IgD-negative memory B cell (primary cell): ENCODE data around the gene CD200. TPM values are rescaled to one million over a fixed set of nuclear protein-coding genes. Genes with fewer than 3 reads are reported as not detected.

ENCODE experiments used
- H3K27ac Mint-ChIP-seq, 3 donors: one replicate each; pipeline ENCODE4 v1.8.0; 2020 to 2022; ENCODE audit warnings: mild to moderate bottlenecking in 3 of 3, mixed read lengths in 3 of 3, moderate library complexity in 1 of 3
- H3K27me3 Mint-ChIP-seq: one replicate; pipeline ENCODE4 v1.8.0; 2021; ENCODE audit warnings: mixed read lengths
- H3K36me3 Mint-ChIP-seq: one replicate; pipeline ENCODE4 v1.8.0; 2020; ENCODE audit warnings: mild to moderate bottlenecking, mixed read lengths
- H3K4me1 Mint-ChIP-seq, 3 donors: one replicate each; pipeline ENCODE4 v1.8.0; 2020 to 2022; ENCODE audit warnings: mixed read lengths in 3 of 3, mild to moderate bottlenecking in 1 of 3
- H3K4me3 Mint-ChIP-seq, 4 donors: one replicate each; pipeline ENCODE4 v1.8.0; 2020 to 2022; ENCODE audit warnings: mild to moderate bottlenecking in 4 of 4, mixed read lengths in 4 of 4, moderate library complexity in 3 of 4
- H3K9me3 Mint-ChIP-seq, 3 donors: one replicate each; pipeline ENCODE4 v1.8.0; 2020 to 2021; ENCODE audit warnings: mixed read lengths in 3 of 3, mild to moderate bottlenecking in 1 of 3
- polyA plus RNA-seq: library from polyadenylated mRNA; unstranded; fragments of 300-500 nt; fragmentation: Illumina TruSeq; gene quantifications from one replicate; pipeline ENCODE4 v1.2.3, GENCODE V29; 2021

The CD200 gene
- polyA plus RNA-seq, 1 donor from 2014 or later = 40.9 TPM

DNA sequence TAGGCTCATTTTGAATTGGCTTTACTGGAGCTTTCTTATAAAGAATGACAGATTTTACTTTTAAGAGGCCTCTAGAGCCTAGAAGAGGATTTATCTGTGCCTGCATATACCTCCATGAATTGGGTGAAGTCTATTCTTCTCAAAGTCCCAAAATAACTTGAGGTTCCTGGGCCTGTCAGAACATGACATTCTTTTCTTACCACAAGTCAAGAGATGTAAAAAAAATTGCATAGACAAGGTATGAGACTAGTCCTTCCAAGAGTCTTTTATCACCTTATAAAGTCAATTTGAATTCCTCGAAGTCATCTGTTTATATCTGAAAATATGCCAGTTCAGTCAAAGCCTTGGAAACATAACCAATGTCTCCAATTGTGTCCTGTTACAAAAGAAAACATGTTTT is 17.2 kb upstream of the CD200 start:
- peaks cover 3% of the 10 kb centered on the region for H3K36me3 Mint-ChIP-seq
- H3K4me3 Mint-ChIP-seq = no peak overlapping the region
- H3K4me1 Mint-ChIP-seq = peaks cover 0 to 6% (median 4%) of the 10 kb centered on the region in 3 donors
- no peaks in the 10 kb centered on the region for H3K27me3 Mint-ChIP-seq
- no peak overlapping the region for H3K27ac Mint-ChIP-seq
- H3K9me3 Mint-ChIP-seq = peaks cover 3 to 5% (median 5%) of the 10 kb centered on the region in 3 donors

DNA sequence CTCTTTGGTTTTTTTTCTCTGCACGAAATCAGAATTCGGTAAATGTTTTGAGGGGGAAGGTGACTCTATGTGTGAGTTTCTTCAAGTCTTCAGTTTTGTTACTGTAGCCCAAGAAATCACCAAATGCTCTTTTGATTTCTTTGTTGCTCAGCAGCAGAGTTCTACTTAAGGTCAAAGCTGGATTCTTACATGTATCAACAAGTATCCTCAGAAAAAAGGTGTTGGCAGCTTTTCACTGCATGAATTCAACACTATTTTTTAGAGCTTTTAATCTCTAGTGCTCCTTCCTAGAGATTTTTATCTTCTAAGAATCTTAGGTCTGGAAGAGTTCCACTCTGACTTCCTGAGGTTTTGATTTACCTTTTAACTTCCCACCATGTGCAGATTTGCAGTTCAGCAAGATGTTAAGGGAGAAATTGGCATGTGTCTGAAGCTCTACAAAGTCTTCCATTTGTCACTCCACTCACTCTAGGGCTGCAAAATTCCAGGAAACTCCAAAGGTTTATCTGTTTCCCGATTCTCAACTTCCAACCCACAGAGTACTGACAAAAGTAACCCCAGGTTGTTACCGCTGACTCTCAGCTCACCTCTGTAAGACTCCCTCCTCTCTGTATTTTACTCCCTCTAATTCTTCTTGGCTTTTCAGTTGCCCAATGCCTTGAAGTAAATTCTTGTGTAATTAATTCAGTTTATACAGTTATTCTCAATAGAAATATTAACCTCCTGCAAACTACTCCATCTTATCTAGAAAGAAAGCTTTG is 13.3 kb upstream of the CD200 start:
- H3K9me3 Mint-ChIP-seq = peaks cover 0 to 3% (median 3%) of the 10 kb centered on the region in 3 donors
- H3K4me1 Mint-ChIP-seq = peaks cover 0 to 2% (median 0%) of the 10 kb centered on the region in 3 donors
- no peaks in the 10 kb centered on the region for H3K36me3 Mint-ChIP-seq
- H3K4me3 Mint-ChIP-seq = no peak overlapping the region
- H3K27ac Mint-ChIP-seq = no peak overlapping the region
- no peaks in the 10 kb centered on the region for H3K27me3 Mint-ChIP-seq

GRCh38 chr3:112320691-112321090 is 12.3 kb upstream of the CD200 start:
- H3K4me1 Mint-ChIP-seq = no peaks in the 10 kb centered on the region
- no peak overlapping the region for H3K27ac Mint-ChIP-seq
- peaks cover 0 to 2% (median 0%) of the 10 kb centered on the region in 3 donors for H3K9me3 Mint-ChIP-seq
- H3K27me3 Mint-ChIP-seq = peaks cover 3% of the 10 kb centered on the region
- H3K36me3 Mint-ChIP-seq = no peaks in the 10 kb centered on the region
- H3K4me3 Mint-ChIP-seq = no peak overlapping the region

DNA sequence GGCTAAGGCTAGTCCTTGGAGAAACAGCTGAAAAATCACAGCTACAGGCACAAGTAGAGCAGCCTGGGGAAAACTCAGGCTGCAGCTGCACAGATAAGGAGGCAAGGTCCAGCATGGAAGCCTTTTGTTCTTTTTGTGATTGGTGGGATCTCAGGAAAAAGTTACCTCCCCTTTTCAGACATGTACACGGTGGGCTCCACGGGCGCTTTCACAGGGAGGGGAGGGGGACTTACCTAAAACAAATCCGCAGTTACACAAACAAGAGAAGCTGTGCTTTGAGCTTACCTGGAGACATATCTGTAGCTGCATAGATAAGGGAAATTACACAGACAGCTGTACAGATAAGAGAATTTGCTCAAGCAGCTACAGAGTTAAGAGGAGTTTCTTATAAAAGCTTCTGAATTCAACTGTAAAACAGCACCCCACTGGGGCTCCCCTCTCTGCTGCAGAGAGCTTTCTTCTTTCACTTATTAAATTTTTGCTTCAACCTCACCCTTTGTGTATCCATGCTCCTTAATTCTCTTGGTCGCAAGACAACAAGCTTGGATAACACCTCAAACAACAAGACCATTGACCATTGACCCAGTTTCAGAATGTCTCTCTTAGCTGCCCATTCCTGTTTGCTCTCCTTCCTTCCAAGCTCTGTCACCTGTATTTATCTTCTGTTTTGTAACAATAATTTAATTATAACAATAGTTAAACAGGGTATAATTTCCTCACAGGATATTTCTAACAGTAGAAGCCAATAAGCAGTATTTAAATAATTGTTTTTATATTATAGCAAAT is 10.9 kb upstream of the CD200 start:
- H3K27ac Mint-ChIP-seq = no peak overlapping the region
- no peak overlapping the region for H3K4me3 Mint-ChIP-seq
- H3K9me3 Mint-ChIP-seq = no peaks in the 10 kb centered on the region
- peaks cover 0 to 2% (median 0%) of the 10 kb centered on the region in 3 donors for H3K4me1 Mint-ChIP-seq
- no peaks in the 10 kb centered on the region for H3K36me3 Mint-ChIP-seq
- peaks cover 3% of the 10 kb centered on the region for H3K27me3 Mint-ChIP-seq

DNA sequence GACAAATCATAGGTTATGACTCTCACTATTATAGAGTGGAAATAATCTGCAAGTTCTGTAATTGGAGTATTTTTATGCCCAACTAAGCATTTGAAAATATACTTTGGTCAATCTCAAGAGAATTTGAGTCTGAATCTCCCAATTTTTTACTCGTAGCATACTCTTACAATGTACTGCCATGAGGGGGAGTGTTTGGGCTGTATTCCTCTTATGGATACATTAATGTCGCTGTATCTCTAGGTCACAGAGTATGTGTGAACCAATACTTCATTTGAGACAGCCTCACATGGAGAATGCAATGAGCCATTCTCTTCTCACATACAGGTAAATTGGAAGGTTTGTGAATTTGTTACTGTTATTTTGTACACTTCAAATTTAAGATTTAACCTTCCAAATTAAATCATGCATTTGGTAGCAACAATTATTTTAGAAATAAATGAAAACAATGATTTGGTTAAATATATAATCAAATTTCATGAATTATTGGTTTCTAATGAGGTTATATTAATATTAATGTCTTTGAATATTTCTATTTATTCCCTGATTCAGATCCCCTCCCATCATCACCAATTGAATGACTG is 5.5 kb upstream of the CD200 start:
- H3K4me1 Mint-ChIP-seq = peaks cover 0 to 2% (median 0%) of the 10 kb centered on the region in 3 donors
- peaks cover 2% of the 10 kb centered on the region for H3K36me3 Mint-ChIP-seq
- peaks cover 4% of the 10 kb centered on the region for H3K27me3 Mint-ChIP-seq
- no peak overlapping the region for H3K27ac Mint-ChIP-seq
- no peaks in the 10 kb centered on the region for H3K9me3 Mint-ChIP-seq
- no peak overlapping the region for H3K4me3 Mint-ChIP-seq

- Mint-ChIP-seq H3K4me3 (peak overlapping the region in 2 of 4 donors; percentile 52 to 84), H3K27ac (no peak overlapping the region), H3K9me3 (no peaks in the 10 kb centered on the region), H3K27me3 (peaks cover 2% of the 10 kb centered on the region), H3K36me3 (peaks cover 2% of the 10 kb centered on the region), H3K4me1 (peaks cover 9 to 37% (median 15%) of the 10 kb centered on the region in 3 donors)
Measured at GRCh38 chr3:112331851-112332250, 1.1 kb upstream of the CD200 start.

- H3K27me3 Mint-ChIP-seq = peaks cover 2% of the 10 kb centered on the region
- no peaks in the 10 kb centered on the region for H3K9me3 Mint-ChIP-seq
- peak overlapping the region; percentile 91 to 96 (median 93) for H3K4me3 Mint-ChIP-seq
- peaks cover 2% of the 10 kb centered on the region for H3K36me3 Mint-ChIP-seq
- H3K27ac Mint-ChIP-seq = peak overlapping the region; percentile 8 to 27 (median 24)
- H3K4me1 Mint-ChIP-seq = peaks cover 7 to 37% (median 23%) of the 10 kb centered on the region in 3 donors
Measured at GRCh38 chr3:112333381-112334317, 693 bp downstream of the CD200 start.

DNA sequence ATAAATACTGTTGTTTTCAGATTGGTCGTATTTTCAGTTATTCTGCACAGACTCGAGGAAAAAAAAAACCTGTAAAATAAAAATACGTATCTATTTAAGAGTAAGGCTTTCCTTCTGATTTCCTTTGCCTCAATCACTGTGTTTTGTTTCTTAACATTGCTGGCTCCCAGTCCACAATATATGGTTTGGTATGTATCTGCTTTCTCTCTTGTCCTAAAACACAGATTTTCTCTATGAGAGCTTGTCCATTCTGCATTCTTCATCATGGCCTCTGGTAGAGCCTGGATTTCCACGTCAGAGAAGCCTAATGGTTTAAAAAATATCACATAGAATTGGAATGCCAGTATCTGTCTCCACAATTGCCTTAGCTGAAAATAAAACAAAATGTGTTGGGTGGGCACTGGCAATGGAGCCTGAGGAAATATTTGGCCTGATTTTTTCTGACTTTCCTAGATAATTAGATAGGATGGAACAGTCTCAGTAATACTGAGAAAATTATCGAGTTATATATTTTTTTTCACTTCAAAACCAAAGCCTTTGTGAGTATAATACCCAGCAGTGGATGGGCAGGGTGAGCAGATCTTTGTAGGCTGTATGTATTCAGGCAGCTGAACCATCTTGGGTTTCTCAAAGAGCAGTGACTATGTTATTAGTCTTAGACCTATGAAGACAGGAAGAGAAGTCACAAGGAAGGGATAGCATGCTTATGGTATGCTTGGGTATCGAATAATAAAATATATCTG is 1.9 kb downstream of the CD200 start:
- Mint-ChIP-seq H3K36me3 (peaks cover 2% of the 10 kb centered on the region), H3K27ac (peak overlapping the region in 2 of 3 donors; percentile 8 to 27), H3K4me3 (peak overlapping the region; percentile 91 to 96 (median 93)), H3K9me3 (no peaks in the 10 kb centered on the region), H3K27me3 (peaks cover 2% of the 10 kb centered on the region), H3K4me1 (peaks cover 9 to 46% (median 23%) of the 10 kb centered on the region in 3 donors)

- Mint-ChIP-seq H3K4me3 (peak overlapping the region in 1 of 4 donors; percentile 92), H3K27ac (peak overlapping the region in 1 of 3 donors; percentile 8), H3K9me3 (no peaks in the 10 kb centered on the region), H3K36me3 (peaks cover 2% of the 10 kb centered on the region), H3K4me1 (peaks cover 9 to 46% (median 23%) of the 10 kb centered on the region in 3 donors), H3K27me3 (peaks cover 2% of the 10 kb centered on the region)
Measured at GRCh38 chr3:112335434-112335781, 2.5 kb downstream of the CD200 start.

DNA sequence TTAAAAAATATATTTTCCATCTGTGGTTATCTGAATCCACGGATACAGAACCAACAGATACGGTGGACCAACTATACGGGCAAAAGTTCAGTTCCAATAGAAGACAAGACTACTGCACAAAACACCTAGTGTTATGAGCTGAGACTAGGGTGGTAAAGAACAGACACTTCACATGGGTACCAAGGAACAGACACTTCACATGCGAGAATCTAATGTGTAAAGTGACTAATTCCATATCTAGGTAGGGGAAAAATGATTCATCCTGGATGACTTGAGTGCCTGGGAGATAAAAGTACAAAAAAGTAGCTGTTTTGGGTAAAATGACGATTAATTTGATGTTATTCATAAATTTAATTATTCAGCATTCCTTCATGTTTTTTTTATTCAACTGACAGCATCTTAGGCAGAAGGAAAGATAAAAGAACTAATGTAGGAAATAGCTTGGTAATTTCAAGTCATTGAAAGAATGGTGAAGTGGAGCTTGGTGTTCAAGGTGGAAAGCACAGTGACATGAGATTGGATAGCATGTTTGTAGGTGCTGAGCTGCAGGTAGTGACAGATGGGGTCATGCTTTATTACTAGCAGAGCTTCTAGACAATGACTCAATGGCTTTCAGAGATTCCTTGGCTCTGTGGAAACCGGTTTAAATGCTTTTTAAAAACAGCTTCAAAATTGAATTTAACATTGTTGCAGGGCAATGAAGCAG is 5.2 kb downstream of the CD200 start:
- H3K4me3 Mint-ChIP-seq = no peak overlapping the region
- no peak overlapping the region for H3K27ac Mint-ChIP-seq

DNA sequence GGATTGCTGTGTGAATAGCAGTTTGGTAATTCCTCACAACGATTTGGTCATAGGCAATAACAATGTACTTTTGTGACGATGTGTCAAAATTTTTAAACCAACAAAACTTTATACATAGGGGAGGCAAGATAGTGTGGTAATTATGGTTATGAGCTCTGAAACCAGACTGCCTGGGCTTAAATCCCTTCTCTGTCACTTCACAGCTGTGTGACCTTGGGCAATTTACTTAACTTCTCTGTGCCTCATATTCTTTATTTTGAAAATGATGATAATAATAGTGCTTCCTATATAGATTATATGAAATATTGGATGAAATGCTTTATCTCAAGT is 5.7 kb downstream of the CD200 start:
- H3K9me3 Mint-ChIP-seq = peaks cover 0 to under 1% (median 0%) of the 10 kb centered on the region in 3 donors
- H3K36me3 Mint-ChIP-seq = peaks cover under 1% of the 10 kb centered on the region
- no peak overlapping the region for H3K27ac Mint-ChIP-seq
- H3K4me1 Mint-ChIP-seq = peaks cover 10 to 47% (median 32%) of the 10 kb centered on the region in 3 donors
- H3K27me3 Mint-ChIP-seq = no peaks in the 10 kb centered on the region
- H3K4me3 Mint-ChIP-seq = no peak overlapping the region

More for the DNA sequence above, 5.2 kb downstream of the CD200 start:
- Mint-ChIP-seq H3K4me1 (peaks cover 10 to 53% (median 33%) of the 10 kb centered on the region in 3 donors), H3K27me3 (no peaks in the 10 kb centered on the region), H3K36me3 (no peaks in the 10 kb centered on the region), H3K9me3 (no peaks in the 10 kb centered on the region)

DNA sequence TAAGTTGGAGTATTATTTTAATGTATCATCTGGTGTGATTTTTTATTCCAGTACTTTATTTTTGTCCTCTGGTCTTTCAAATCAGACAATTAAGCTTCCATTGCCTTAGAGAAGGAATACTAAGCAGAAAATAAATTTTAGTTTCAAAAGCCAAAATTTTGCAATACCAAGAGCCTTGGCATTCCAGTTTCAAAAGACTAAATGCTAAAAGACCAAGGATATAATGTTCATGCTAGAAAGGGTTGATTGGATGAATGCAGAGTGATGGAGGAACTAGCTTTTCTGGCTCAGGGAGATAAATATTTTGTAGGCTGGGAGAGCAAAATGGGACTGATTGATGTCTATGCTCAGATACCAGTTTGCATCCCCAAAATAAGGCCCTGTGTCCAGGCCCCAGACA is 6.2 kb downstream of the CD200 start:
- H3K27ac Mint-ChIP-seq = no peak overlapping the region
- H3K9me3 Mint-ChIP-seq = peaks cover 0 to 2% (median 0%) of the 10 kb centered on the region in 3 donors
- H3K36me3 Mint-ChIP-seq = peaks cover 2% of the 10 kb centered on the region
- peaks cover 7 to 44% (median 29%) of the 10 kb centered on the region in 3 donors for H3K4me1 Mint-ChIP-seq
- H3K4me3 Mint-ChIP-seq = no peak overlapping the region
- H3K27me3 Mint-ChIP-seq = no peaks in the 10 kb centered on the region

GRCh38 chr3:112339609-112340008 is 6.7 kb downstream of the CD200 start:
- H3K4me1 Mint-ChIP-seq = peaks cover 3 to 44% (median 24%) of the 10 kb centered on the region in 3 donors
- H3K4me3 Mint-ChIP-seq = no peak overlapping the region
- H3K36me3 Mint-ChIP-seq = peaks cover 5% of the 10 kb centered on the region
- H3K27me3 Mint-ChIP-seq = no peaks in the 10 kb centered on the region
- H3K9me3 Mint-ChIP-seq = peaks cover 0 to 2% (median 0%) of the 10 kb centered on the region in 3 donors
- H3K27ac Mint-ChIP-seq = no peak overlapping the region
